Head of caudate nucleus (tissue), 42 donors: ENCODE measurements around the gene EEPD1.

ENCODE experiments used
- DNase-seq, 42 donors: peaks; one replicate each; pipeline versions ENCODE4 v3.0.0 to v3.0.0-alpha.2; 2020 to 2021; ENCODE audit warnings: mixed read lengths in 7 of 42
- intact Hi-C: fragments of 100-400 bp; cut with DNase I; formaldehyde crosslinking; loops from one replicate; pipeline ENCODE4 v1.15.0; 2022

EEPD1 gene

GRCh38 chr7:36281945-36282717 is 129.1 kb downstream of the EEPD1 start:
- intact Hi-C loops = loop anchor here (5.0 kb wide), 1 partner anchor 130 kb away; the partner anchor contains the start of gene EEPD1
- peak in 12 of 42 donors; percentile 33 to 68 (median 49) for DNase-seq

GRCh38 chr7:36283181-36283580 is 130.1 kb downstream of the EEPD1 start:
- DNase-seq = peak in 1 of 42 donors; percentile 22
- intact Hi-C loops = loop anchor here (5.0 kb wide), 1 partner anchor 131 kb away; the partner anchor contains the start of gene EEPD1

GRCh38 chr7:36283711-36284130 is 130.7 kb downstream of the EEPD1 start:
- peak in 35 of 42 donors; percentile 29 to 81 (median 56) for DNase-seq
- intact Hi-C loops = loop anchor here (5.0 kb wide), 1 partner anchor 131 kb away; the partner anchor contains the start of gene EEPD1

- intact Hi-C loops = loop anchor here (5.0 kb wide), 1 partner anchor 132 kb away; the partner anchor contains the start of gene EEPD1
- no peak for DNase-seq
Measured at GRCh38 chr7:36284456-36285090, 131.5 kb downstream of the EEPD1 start.

- intact Hi-C loops = no loop called here
- no peak for DNase-seq
Measured at GRCh38 chr7:36285276-36285675, 132.2 kb downstream of the EEPD1 start.

DNA sequence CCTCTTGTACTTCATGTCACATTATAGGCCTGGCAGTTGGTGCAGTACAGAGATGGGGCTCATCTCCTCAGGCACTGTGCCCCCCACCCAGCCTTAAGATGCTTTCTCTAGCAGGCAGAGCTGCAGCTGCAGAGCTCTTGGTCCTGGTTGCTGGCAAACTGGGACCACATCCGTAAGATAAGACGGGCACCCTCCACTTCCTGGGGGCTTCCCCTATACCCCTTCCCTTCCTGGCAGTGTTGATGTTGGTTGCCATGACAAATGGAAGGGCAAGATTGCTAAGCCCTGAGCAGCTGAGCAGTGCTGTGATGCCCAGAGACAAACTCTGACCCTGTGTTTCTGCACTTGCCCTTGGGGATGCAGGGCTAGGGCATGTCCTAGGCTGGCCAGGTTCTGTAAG is 133.2 kb downstream of the EEPD1 start:
- intact Hi-C loops = no loop called here
- DNase-seq = no peak

GRCh38 chr7:36286688-36287087 is 133.6 kb downstream of the EEPD1 start:
- DNase-seq = no peak
- intact Hi-C loops = no loop called here

DNA sequence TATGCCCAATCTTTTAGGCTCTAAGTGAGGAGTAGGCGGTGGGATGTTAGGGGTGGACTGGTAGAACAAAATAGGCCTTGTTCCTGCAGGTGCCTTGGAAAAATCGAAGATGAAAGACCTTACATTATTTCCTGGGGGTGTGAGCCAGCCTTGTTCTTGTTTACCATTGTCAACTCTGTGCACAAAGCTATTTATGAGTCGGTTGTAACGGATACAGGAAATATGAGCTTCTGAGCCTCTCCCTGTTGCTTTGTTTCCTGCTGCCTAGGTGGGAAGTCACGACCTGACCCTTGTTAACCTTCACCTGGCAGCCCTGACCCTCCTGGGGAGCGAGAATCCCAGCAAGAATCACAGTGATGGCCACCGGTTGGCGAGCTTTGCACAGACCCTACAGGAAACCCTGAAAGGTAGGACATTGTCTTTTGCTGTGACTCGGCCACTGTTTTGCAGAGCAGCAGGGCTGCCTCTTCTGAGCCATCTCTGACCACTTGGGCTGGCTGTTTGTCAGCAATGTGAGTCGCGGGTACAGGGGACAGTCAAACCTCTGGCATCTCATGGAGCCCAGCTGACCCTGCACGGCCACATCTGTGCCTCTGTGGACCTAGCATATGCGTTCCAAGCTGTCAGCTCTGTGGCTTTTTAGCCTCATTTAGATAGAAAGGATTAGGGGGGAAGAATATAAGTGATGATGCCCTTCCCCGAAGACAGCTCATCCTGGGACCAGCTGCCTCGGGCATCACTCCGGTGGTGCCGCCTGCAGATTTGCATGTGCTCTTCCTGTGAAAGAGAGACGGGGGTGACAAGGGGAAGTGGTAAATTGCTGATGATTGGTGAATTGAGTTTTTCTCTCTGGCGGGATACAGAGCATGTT is 134.6 kb downstream of the EEPD1 start:
- intact Hi-C loops = no loop called here
- peak in 6 of 42 donors; percentile 22 to 68 (median 36) for DNase-seq

DNA sequence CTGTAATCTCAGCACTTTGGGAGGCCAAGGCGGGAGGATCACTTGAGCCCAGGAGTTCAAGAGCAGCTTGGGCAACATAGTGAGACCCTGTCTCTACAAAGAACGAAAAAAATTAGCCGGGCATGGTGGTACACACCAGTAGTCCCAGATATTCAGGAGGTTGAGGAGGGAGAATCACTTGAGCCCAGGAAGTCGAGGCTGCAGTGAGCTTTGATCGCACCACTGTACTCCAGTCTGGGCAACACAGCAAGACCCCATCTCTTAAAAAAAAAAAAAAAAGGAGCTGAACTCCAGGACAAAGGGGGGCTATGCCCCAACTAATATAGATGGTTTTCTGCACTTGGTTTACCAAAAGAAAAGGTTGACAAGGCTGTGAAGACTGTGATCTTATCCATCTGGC is 135.4 kb downstream of the EEPD1 start:
- intact Hi-C loops = no loop called here
- DNase-seq = no peak

DNA sequence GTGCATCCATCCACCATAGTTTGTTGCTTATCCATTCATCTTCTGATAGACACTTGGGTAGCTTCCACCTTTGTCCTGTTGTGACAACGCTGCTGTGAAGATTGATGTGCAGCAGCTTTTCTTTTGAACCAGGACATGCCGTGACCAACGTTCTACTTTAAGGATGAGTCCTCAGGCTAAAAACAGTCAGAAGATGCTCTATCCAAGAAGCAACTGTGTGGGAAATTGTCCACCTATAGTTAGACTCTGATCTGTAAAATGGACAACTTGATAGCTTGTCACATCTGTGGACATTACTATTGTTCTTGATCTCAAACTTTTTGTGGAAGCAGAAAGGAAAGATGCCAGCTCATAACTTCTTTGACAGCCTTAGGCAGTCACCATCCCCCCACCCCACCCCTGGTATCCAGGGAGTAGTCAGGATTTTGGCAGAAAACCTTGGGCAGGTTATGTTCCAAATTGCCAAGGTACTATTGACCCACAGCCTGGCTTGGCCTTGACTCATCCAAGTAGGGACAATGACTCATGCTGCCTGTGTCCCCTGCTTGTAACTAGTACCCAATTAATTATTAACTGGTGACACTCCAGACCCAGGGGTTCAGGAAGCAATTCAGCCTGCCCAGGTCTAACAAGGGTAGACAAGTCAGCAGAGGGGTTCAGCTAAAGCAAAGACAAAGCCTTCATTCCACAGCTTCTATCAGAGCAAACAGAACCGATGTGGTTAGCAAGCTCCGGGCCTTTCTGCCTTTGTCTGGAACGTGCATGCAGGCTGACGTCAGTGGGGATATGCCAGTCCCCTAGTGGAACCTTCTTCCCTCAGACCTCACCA is 137.0 kb downstream of the EEPD1 start:
- no peak for DNase-seq

DNA sequence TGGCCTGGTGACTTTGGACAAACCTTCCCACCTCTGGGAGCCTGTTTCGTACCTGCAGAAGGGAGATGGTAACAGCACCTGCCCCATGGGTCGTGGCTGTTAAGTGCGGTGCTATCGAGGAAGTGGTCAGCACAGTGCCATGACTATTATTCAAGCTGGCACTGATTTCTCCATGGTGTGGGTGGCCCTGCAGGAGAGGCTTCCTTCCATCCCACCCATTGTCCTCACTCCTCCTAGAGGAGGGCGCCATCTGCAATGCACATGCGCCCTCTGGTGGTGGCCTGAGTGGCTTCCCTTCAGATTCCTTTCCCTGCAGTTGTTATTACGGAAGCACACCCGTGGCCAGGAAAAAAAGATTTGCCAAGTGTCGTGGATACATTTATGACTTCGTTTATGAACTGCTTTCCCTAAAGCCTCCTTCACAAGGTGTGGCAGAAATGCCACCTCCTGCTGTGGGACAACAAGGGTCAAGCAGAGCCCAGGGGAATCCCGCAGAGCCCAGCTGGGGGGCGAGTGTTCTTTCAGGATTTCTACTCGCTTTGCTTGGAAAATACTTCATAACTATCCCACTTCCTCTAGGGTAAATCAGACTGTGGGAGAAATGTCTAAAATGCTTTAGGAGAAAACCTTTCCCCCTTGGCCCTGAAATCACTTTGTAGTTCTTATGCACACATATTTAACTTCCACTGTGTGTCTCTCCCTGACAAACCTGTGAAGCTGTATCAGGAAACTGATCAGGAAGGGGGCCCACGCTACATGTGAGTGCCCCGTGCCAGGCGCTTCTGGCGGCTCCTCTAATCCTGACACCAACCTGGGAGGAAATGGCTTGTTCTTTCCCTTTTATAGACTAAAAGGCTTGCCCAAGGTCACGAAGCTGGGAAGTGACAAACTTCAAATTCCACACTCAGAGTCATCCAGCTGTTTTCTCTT is 138.6 kb downstream of the EEPD1 start:
- DNase-seq = peak; percentile 71 to 96 (median 90)
- intact Hi-C loops = loop anchor here (2.0 kb wide), 1 partner anchor 307 kb away; no protein-coding TSS in a partner anchor

More for the DNA sequence above, 137.0 kb downstream of the EEPD1 start:
- intact Hi-C loops = loop anchor here (2.0 kb wide), 1 partner anchor 305 kb away; no protein-coding TSS in a partner anchor

DNA sequence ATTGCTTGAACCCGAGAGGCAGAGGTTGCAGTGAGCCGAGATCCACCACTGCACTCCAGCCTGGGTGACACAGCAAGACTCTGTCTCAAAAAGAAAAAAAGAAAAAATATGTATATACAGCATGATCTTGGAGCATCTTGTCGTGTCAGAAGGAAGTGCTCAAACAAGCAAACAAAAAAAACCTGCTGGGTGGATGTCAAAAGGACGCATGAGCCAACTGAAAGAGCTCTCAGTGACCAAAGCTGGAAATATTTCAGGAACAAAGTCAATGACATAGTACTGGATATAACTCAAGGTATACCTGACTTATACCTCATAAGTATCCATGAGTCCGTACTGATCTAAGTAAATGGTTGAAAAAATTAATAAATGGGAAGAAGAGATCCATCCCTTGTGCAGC is 142.0 kb downstream of the EEPD1 start:
- intact Hi-C loops = no loop called here
- DNase-seq = no peak

DNA sequence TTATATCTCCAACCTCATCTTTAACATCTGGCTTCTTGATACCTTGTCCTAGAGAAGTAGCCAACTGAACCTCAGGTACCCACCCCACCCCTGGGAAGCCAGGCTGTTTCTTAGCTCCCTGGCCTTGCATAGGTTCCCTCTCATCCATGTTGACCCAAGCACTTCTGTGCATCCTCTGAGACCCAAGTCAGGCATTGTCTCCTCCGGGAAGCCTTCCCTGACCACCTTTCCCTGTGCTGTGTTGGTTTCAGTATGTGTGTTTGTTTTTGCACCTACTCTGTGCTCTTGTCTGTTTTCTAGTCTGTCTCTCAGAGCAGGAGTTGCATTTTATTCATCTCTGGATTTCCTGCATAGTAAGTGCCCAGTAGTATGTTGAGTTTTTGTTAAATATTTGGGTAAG is 143.2 kb downstream of the EEPD1 start:
- DNase-seq = no peak
- intact Hi-C loops = no loop called here

- no peak for DNase-seq
- intact Hi-C loops = no loop called here
Measured at GRCh38 chr7:36297364-36298009, 144.4 kb downstream of the EEPD1 start.

DNA sequence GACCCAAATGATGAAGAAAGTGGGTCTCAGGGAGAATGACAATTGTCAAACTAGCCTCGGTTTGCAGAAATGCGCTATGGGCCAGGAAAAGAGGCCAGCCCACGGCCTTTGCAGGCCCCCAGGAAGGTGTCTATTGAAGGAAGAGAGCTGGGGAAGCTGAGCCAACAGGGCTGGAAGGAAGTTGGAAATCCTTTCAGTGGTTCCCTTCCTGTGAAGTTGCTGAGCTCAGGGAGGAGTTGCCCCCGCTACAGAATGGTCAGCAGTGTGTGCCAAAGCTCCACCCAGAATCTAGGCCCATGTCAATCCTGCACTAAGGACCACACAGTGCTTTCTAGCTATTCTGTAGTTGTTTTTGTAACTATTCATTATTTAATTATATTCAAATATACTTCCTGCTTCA is 145.1 kb downstream of the EEPD1 start:
- DNase-seq = no peak
- intact Hi-C loops = no loop called here

DNA sequence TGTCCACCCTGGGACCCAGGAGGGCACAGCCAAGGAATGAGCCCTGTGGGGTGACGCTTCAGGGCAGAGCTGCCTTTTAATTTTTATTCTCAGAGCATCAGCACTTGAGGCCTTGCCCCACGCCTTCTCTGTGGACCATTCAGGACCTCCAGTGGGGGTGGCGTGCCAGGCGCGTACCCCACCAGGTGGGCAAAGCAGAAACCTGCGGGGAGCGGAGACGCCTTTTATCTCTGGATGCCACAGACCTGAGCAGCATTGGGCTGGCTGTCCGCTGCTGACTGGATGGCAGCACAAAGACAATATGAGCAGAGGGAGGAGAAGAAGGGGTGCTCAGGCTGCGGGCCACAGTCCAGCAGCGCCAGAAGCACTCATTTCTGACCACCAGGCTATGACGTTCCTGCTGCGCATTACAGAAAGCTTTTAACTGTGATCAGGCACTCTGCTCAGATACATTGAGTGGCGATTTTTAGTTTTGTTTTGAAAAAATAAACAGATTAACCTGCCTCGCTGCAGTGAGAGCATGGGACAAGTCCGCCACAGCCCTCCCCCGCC is 146.2 kb downstream of the EEPD1 start:
- intact Hi-C loops = no loop called here
- no peak for DNase-seq
